Upper lobe of left lung (tissue), 6 donors: ENCODE results near the gene SP8. TPM values are rescaled to one million over a fixed set of nuclear protein-coding genes. Genes with fewer than 3 reads are reported as not detected.

ENCODE experiments used
- ATAC-seq, 2 donors: fragments of 200-7000 bp; cut with Tn5 transposase; one replicate each; pipeline ENCODE4 v1.9.1; 2022; ENCODE audit warnings: mild to moderate bottlenecking in 2 of 2, moderate library complexity in 2 of 2; ENCODE audit not compliant: low FRiP score in 2 of 2
- DNase-seq, 2 donors: peaks; one replicate each; pipeline ENCODE4 v3.0.0-alpha.2; 2019 to 2020
- H3K27ac ChIP-seq, 4 donors: fragments of 200-600 bp; sonication (generic); one replicate each; pipeline ENCODE4 v1.5.1; 2016 to 2019
- H3K27me3 ChIP-seq, 4 donors: fragments of 200-600 bp; sonication (generic); one replicate each; pipeline ENCODE4 v1.5.1; 2017 to 2019
- H3K36me3 ChIP-seq, 4 donors: fragments of 200-600 bp; sonication (generic); one replicate each; pipeline ENCODE4 v1.5.1; 2016 to 2019
- H3K4me1 ChIP-seq, 4 donors: fragments of 200-600 bp; sonication (generic); one replicate each; pipeline ENCODE4 v1.5.1; 2018 to 2019
- H3K4me3 ChIP-seq, 4 donors: fragments of 200-600 bp; sonication (generic); one replicate each; pipeline ENCODE4 v1.5.1; 2017 to 2019; ENCODE audit warnings: mild to moderate bottlenecking in 2 of 4, moderate library complexity in 1 of 4
- H3K9me3 ChIP-seq, 4 donors: fragments of 200-600 bp; sonication (generic); one replicate each; pipeline ENCODE4 v1.5.1; 2018 to 2019
- CTCF ChIP-seq, 6 experiments: fragments of 450-650 bp in 4 of 6; fragments of 200-600 bp in 2 of 6; sonication (generic) in 2 of 6; IDR thresholded peaks; one replicate each; pipeline ENCODE4 v1.5.1; 2016 to 2019; ENCODE audit warnings: antibody characterized with exemption in 6 of 6
- EP300 ChIP-seq, 4 donors: sonication (generic); formaldehyde crosslinking; IDR thresholded peaks; one replicate each; pipeline ENCODE4 v1.5.1; 2017; ENCODE audit warnings: antibody characterized with exemption in 4 of 4, control low read depth in 2 of 4
- POLR2A ChIP-seq, 4 donors: fragments of 450-650 bp; IDR thresholded peaks; one replicate each; pipeline ENCODE4 v1.5.1; 2016 to 2017; ENCODE audit warnings: antibody characterized with exemption in 4 of 4, mild to moderate bottlenecking in 2 of 4
- POLR2AphosphoS5 ChIP-seq, 2 donors: sonication (generic); formaldehyde crosslinking; IDR thresholded peaks; one replicate each; pipeline ENCODE4 v1.5.1; 2017; ENCODE audit warnings: antibody characterized with exemption in 2 of 2
- WGBS, 2 donors: methylation state at CpG; one replicate each; pipeline ENCODE4 v1.1.5; 2017 to 2018; 5-methylcytosine and 5-hydroxymethylcytosine counted together
- total RNA-seq, 6 donors: library from RNA; depleted of rRNA in 4 of 6; stranded (reverse); fragments of >200 nt in 4 of 6; gene quantifications; one replicate each; pipeline versions ENCODE4 v1.1.0 to v1.2.1, GENCODE V29; 2016 to 2021
- donor health status: DM: no; HTN: no; CAD: no; lungs with moderate emphysema.
- donor health status: DM: no; HTN: yes; CAD: no; lungs with severe emphysema.

The SP8 gene
- total RNA-seq, 6 donors from 2014 or later = not detected

GRCh38 chr7:20742913-20743312 is 43.8 kb downstream of the SP8 start:
- Histone ChIP-seq H3K4me3 (no peak overlapping the region), H3K36me3 (no peaks in the 10 kb centered on the region), H3K9me3 (no peaks in the 10 kb centered on the region), H3K27ac (no peak overlapping the region), H3K27me3 (no peaks in the 10 kb centered on the region), H3K4me1 (no peaks in the 10 kb centered on the region)
- 88 to 91% methylated on average over 5 of the region's 5 CpGs for WGBS, 2 donors
- ATAC-seq (no peak), DNase-seq (no peak)
- TF ChIP-seq POLR2A (IDR thresholded peaks at IDR 0.05) = no peak
- no peak for TF ChIP-seq CTCF (IDR thresholded peaks at IDR 0.05)
- no peak for TF ChIP-seq POLR2AphosphoS5 (IDR thresholded peaks at IDR 0.05)
- no peak for TF ChIP-seq EP300 (IDR thresholded peaks at IDR 0.05)

GRCh38 chr7:20741801-20742200 is 44.9 kb downstream of the SP8 start:
- no peaks in the 10 kb centered on the region for H3K36me3 ChIP-seq
- no peak overlapping the region for H3K27ac ChIP-seq
- no peaks in the 10 kb centered on the region for H3K4me1 ChIP-seq
- ATAC-seq = no peak
- no peak for DNase-seq
- H3K4me3 ChIP-seq = no peak overlapping the region
- no peak for TF ChIP-seq POLR2AphosphoS5 (IDR thresholded peaks at IDR 0.05)
- no peak for TF ChIP-seq EP300 (IDR thresholded peaks at IDR 0.05)
- no peak for TF ChIP-seq POLR2A (IDR thresholded peaks at IDR 0.05)
- TF ChIP-seq CTCF (IDR thresholded peaks at IDR 0.05) = no peak
- no peaks in the 10 kb centered on the region for H3K9me3 ChIP-seq
- no peaks in the 10 kb centered on the region for H3K27me3 ChIP-seq
- WGBS, 2 donors = 89 to 94% methylated on average over 2 of the region's 2 CpGs

DNA sequence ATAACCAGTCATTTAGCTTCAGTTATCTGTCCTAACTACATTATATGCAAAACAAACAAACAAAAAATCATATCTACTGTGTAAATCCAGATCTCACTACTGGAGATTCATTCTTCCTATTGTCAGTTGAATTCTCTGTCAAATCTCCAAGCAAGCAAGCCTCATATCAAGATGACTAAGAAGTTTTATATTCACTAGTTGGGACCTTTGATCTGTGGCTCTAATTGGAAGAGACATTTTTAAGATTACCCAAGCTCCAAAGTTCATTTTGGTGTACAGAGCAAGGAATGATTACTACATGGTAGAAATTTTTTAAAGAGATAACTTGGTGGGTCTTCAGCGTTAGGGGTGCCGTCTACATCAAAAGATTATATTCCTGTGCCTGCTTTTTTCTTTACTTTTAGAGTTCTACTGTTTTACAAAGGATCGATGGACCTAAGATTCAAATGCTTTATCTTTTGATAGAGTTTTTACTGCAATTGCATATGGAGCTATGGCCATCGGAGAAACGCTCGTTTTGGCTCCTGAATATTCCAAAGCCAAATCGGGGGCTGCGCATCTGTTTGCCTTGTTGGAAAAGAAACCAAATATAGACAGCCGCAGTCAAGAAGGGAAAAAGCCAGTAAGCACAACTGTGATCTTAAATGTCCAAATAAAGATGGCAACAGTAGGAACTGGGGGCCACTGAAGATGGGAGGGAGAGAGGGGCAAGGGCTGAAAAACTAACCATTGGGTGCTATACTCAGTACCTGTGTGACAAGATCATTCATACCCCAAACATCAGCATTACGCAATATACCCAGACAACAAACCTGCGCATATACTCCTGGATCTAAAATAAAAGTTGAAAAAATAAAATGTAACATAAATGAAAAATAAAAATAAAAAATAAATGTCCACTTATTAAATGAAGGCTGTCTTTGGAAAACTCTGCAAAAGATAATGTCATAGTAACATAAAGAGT is 47.9 kb downstream of the SP8 start:
- Histone ChIP-seq H3K4me3 (no peak overlapping the region), H3K36me3 (no peaks in the 10 kb centered on the region), H3K27ac (no peak overlapping the region), H3K4me1 (no peaks in the 10 kb centered on the region), H3K9me3 (no peaks in the 10 kb centered on the region), H3K27me3 (no peaks in the 10 kb centered on the region)
- TF ChIP-seq EP300 (IDR thresholded peaks at IDR 0.05) (no peak), POLR2A (IDR thresholded peaks at IDR 0.05) (no peak), POLR2AphosphoS5 (IDR thresholded peaks at IDR 0.05) (no peak), CTCF (IDR thresholded peaks at IDR 0.05) (no peak)
- ATAC-seq (no peak), DNase-seq (no peak)
- WGBS, 2 donors = 93 to 95% methylated on average over 11 of the region's 11 CpGs

DNA sequence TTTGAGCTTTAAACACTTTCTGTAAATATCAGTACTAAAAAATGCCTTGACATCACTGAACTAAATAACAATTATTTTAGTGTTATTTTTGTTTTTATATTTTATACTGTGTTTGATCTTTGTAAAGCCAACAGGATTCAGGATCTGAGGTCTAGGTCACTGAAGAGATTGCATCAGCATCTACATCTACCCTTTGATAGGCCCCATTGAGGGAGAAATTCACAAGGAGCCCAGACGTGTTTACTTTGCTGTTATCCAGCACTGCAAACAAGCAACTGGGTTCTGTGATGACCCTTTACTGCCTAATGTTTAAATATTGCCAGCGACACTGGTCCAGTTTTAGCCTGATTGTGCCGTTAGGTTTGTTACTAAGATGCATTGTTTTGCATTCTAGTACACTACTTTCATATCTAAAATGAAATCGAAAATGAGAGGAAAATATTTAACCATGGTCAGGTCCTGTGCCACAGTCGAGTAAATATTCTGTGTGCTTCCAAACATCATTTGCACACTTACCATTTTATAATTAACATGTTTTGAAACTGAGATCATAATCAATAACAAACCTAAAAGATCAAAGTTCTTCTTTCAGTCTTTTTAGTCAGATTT is 48.7 kb downstream of the SP8 start:
- Histone ChIP-seq H3K4me1 (no peaks in the 10 kb centered on the region), H3K36me3 (no peaks in the 10 kb centered on the region), H3K27ac (no peak overlapping the region), H3K4me3 (no peak overlapping the region), H3K27me3 (no peaks in the 10 kb centered on the region), H3K9me3 (no peaks in the 10 kb centered on the region)
- no peak for TF ChIP-seq POLR2A (IDR thresholded peaks at IDR 0.05)
- no peak for TF ChIP-seq POLR2AphosphoS5 (IDR thresholded peaks at IDR 0.05)
- TF ChIP-seq CTCF (IDR thresholded peaks at IDR 0.05) = no peak
- TF ChIP-seq EP300 (IDR thresholded peaks at IDR 0.05) = no peak
- DNase-seq = no peak
- WGBS, 2 donors = 49 to 58% methylated on average over 5 of the region's 5 CpGs
- ATAC-seq = no peak
